Activated naive CD4-positive, alpha-beta T cell treated with Interleukin-2 at 50 U/mL for 16 hours (primary cell): ENCODE data around the gene UBA52.
A peak's percentile ranks its signal among the peaks of the same experiment; 100 is the strongest.
"Not testable (repeated sequence)": the region's sequence is repeated elsewhere in the genome, so short reads cannot be mapped to it uniquely, and the experiment has no call there.

ENCODE experiments used
- DNase-seq: peaks from one replicate; pipeline ENCODE4 v3.0.0-alpha.2; 2020

Gene UBA52

GRCh38 chr19:18593367-18594095 is 21.9 kb downstream of the UBA52 start:
- no peak for DNase-seq

- peak; percentile 78 for DNase-seq
Measured at GRCh38 chr19:18594096-18594823, 22.6 kb downstream of the UBA52 start.

GRCh38 chr19:18594824-18595373 is 23.2 kb downstream of the UBA52 start:
- DNase-seq: no peak

- no peak for DNase-seq
Measured at GRCh38 chr19:18595475-18595874, 23.8 kb downstream of the UBA52 start.

GRCh38 chr19:18596752-18597157 is 25.1 kb downstream of the UBA52 start:
- no peak for DNase-seq

- no peak for DNase-seq
Measured at GRCh38 chr19:18597809-18598660, 26.4 kb downstream of the UBA52 start.

GRCh38 chr19:18599485-18599884 is 27.8 kb downstream of the UBA52 start:
- no peak for DNase-seq

GRCh38 chr19:18600692-18601397 is 29.2 kb downstream of the UBA52 start:
- DNase-seq: not testable (repeated sequence)

GRCh38 chr19:18601875-18602274 is 30.2 kb downstream of the UBA52 start:
- no peak for DNase-seq

- peak; percentile 19 for DNase-seq
Measured at GRCh38 chr19:18603255-18603957, 31.7 kb downstream of the UBA52 start.

GRCh38 chr19:18603958-18604819 is 32.5 kb downstream of the UBA52 start:
- no peak for DNase-seq

- no peak for DNase-seq
Measured at GRCh38 chr19:18604820-18605159, 33.1 kb downstream of the UBA52 start.

- no peak for DNase-seq
Measured at GRCh38 chr19:18605196-18605545, 33.5 kb downstream of the UBA52 start.

- no peak for DNase-seq
Measured at GRCh38 chr19:18605546-18606280, 34.1 kb downstream of the UBA52 start.

- no peak for DNase-seq
Measured at GRCh38 chr19:18606281-18607225, 34.9 kb downstream of the UBA52 start, which contains the start of gene CRLF1. CRLF1 (minus strand) TSS chr19:18606799; CDS start chr19:18606656, 143 bp downstream.

GRCh38 chr19:18607226-18608101 is 35.8 kb downstream of the UBA52 start:
- peak; percentile 37 for DNase-seq

- DNase-seq: no peak
Measured at GRCh38 chr19:18608102-18608804, 36.6 kb downstream of the UBA52 start.
